Measurements from ENCODE around the gene SLC35A4. TPM values are rescaled to one million over a fixed set of nuclear protein-coding genes. Genes with fewer than 3 reads are reported as not detected.

The SLC35A4 gene
- total and polyA plus RNA-seq, 2 of the 13 experiments (the other 11 are each of a cell fraction or from before 2014, with no cell fraction given) = 0.71 to 4.0 TPM

DNA sequence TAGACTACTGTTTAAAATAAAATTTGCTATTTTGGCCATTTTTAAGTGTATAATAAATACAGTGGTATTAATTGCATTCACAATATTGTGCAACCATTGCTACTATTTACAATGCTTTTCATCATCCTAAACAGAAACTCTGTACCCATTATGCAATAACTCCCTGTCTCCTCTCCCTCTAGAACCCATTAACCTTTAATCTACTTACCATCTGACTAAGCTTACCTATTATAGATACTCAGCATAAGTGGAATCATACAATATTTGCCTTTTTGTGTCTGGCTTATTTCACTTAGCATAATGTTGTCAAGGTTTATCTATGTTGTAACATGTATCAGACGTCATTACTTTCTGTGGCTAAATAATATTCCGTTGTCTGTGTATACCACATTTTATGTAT, 42.4 kb downstream of the SLC35A4 start (continued):
- TF ChIP-seq ZSCAN31 (CRISPR knock-in tag; IDR thresholded peaks at IDR 0.05; ENCODE audit: low read depth) (no peak), NR2F1 (CRISPR knock-in tag; IDR thresholded peaks at IDR 0.05) (0 out of 4 replicates have a peak, but pooled peaks have one; percentile 24 to 27), KDM6A (CRISPR knock-in tag; IDR thresholded peaks at IDR 0.05; ENCODE audit: low read depth) (no peak), ZNF672 (CRISPR knock-in tag; IDR thresholded peaks at IDR 0.05) (no peak), KDM5A (IDR thresholded peaks at IDR 0.05; ENCODE audit: borderline replicate concordance, low read length) (no peak), ZNF616 (CRISPR knock-in tag; IDR thresholded peaks at IDR 0.05; ENCODE audit: low read depth) (no peak), ATAD3A (CRISPR knock-in tag; IDR thresholded peaks at IDR 0.05) (no peak), ZNF382 (CRISPR knock-in tag; IDR thresholded peaks at IDR 0.05; ENCODE audit: borderline replicate concordance) (no peak), ZBTB7B (CRISPR knock-in tag; IDR thresholded peaks at IDR 0.05) (no peak), ZNF773 (CRISPR knock-in tag; IDR thresholded peaks at IDR 0.05; ENCODE audit: borderline replicate concordance) (no peak), SRSF9 (IDR thresholded peaks at IDR 0.05; ENCODE audit: borderline replicate concordance, insufficient read depth, low read depth, low read length, poor library complexity, severe bottlenecking) (no peak), ZNF776 (CRISPR knock-in tag; IDR thresholded peaks at IDR 0.05) (no peak), EHMT2 (IDR thresholded peaks at IDR 0.05; ENCODE audit: borderline replicate concordance, low read depth, low read length) (no peak), ZNF431 (CRISPR knock-in tag; IDR thresholded peaks at IDR 0.05; ENCODE audit: borderline replicate concordance, low read depth) (no peak), ZNF337 (CRISPR knock-in tag; IDR thresholded peaks at IDR 0.05; ENCODE audit: borderline replicate concordance, low read depth) (no peak), ZNF780A (CRISPR knock-in tag; IDR thresholded peaks at IDR 0.05) (no peak), ZNF562 (CRISPR knock-in tag; IDR thresholded peaks at IDR 0.05; ENCODE audit: borderline replicate concordance) (no peak), THAP11 (CRISPR knock-in tag; IDR thresholded peaks at IDR 0.05) (peak; percentile 81), ZNF292 (CRISPR knock-in tag; IDR thresholded peaks at IDR 0.05; ENCODE audit: borderline replicate concordance, low read depth) (no peak), SAFB2 (CRISPR knock-in tag; IDR thresholded peaks at IDR 0.05; ENCODE audit: borderline replicate concordance, low read depth) (no peak), ZNF335 (CRISPR knock-in tag; IDR thresholded peaks at IDR 0.05) (no peak), ZFAT (CRISPR knock-in tag; conservative IDR thresholded peaks at IDR 0.05) (no peak), ZNF792 (CRISPR knock-in tag; IDR thresholded peaks at IDR 0.05) (no peak)
- TF ChIP-seq, protein P1, sequence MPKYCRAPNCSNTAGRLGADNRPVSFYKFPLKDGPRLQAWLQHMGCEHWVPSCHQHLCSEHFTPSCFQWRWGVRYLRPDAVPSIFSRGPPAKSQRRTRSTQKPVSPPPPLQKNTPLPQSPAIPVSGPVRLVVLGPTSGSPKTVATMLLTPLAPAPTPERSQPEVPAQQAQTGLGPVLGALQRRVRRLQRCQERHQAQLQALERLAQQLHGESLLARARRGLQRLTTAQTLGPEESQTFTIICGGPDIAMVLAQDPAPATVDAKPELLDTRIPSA (CRISPR knock-in tag; IDR thresholded peaks at IDR 0.05; ENCODE audit: borderline replicate concordance) = no peak
- TF ChIP-seq, protein P2, sequence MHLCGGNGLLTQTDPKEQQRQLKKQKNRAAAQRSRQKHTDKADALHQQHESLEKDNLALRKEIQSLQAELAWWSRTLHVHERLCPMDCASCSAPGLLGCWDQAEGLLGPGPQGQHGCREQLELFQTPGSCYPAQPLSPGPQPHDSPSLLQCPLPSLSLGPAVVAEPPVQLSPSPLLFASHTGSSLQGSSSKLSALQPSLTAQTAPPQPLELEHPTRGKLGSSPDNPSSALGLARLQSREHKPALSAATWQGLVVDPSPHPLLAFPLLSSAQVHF (CRISPR knock-in tag; IDR thresholded peaks at IDR 0.05) = no peak
- TF ChIP-seq, protein P3, sequence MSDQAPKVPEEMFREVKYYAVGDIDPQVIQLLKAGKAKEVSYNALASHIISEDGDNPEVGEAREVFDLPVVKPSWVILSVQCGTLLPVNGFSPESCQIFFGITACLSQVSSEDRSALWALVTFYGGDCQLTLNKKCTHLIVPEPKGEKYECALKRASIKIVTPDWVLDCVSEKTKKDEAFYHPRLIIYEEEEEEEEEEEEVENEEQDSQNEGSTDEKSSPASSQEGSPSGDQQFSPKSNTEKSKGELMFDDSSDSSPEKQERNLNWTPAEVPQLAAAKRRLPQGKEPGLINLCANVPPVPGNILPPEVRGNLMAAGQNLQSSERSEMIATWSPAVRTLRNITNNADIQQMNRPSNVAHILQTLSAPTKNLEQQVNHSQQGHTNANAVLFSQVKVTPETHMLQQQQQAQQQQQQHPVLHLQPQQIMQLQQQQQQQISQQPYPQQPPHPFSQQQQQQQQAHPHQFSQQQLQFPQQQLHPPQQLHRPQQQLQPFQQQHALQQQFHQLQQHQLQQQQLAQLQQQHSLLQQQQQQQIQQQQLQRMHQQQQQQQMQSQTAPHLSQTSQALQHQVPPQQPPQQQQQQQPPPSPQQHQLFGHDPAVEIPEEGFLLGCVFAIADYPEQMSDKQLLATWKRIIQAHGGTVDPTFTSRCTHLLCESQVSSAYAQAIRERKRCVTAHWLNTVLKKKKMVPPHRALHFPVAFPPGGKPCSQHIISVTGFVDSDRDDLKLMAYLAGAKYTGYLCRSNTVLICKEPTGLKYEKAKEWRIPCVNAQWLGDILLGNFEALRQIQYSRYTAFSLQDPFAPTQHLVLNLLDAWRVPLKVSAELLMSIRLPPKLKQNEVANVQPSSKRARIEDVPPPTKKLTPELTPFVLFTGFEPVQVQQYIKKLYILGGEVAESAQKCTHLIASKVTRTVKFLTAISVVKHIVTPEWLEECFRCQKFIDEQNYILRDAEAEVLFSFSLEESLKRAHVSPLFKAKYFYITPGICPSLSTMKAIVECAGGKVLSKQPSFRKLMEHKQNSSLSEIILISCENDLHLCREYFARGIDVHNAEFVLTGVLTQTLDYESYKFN (CRISPR knock-in tag; conservative IDR thresholded peaks at IDR 0.05) = peak; percentile 83
- TF ChIP-seq, protein P4, sequence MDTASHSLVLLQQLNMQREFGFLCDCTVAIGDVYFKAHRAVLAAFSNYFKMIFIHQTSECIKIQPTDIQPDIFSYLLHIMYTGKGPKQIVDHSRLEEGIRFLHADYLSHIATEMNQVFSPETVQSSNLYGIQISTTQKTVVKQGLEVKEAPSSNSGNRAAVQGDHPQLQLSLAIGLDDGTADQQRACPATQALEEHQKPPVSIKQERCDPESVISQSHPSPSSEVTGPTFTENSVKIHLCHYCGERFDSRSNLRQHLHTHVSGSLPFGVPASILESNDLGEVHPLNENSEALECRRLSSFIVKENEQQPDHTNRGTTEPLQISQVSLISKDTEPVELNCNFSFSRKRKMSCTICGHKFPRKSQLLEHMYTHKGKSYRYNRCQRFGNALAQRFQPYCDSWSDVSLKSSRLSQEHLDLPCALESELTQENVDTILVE (CRISPR knock-in tag; IDR thresholded peaks at IDR 0.05) = peak; percentile 81

All from HepG2 (cell line).